ENCODE results near the gene MYCN. TPM values are rescaled to one million over a fixed set of nuclear protein-coding genes. Genes with fewer than 3 reads are reported as not detected.

Gene MYCN
- total and polyA plus RNA-seq, 2 of the 13 experiments (the other 11 are each of a cell fraction or from before 2014, with no cell fraction given): not detected

DNA sequence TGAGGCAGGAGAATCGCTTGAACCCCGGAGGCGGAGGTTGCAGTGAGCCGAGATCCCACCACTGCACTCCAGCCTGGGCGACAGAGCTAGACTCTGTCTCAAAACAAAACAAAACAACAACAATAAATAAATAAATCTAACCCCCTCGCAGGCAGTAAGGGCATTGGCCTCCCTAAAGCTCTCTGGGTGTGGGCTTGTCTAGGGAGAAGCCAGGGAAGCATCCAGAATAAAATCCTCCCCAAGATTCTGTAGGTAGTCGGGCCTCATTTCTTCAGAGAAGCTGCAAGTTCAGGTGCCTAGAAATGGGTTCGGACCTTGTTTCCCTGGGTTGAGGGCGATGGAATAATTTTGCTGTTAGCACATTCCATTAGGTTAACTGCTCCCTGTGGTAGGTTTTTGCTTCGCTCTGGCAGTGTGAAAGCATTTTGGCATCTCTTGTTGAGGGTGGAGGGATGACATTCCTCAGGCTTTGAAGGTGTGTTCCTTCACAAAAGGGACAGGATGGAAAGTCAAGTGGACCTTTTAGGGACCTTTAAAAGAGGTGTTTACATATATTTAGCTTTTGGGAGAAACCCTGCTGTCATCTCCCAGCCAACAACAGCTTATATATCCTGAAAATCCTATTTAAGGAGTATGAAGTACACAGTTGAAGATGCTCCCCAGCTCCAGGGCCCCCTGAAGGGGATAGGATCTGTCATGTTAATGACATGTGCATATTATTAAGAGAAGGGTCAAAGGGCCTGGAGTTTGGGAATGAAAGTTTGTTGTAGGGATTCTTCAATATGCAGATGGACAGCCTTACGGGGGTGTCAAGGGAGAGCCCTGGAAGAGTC lies 17.7 kb downstream of the MYCN start:
- CTCF ChIA-PET (ENCODE audit: low intra/inter-chr PET ratio, low total read pairs): no interaction called here
- WGBS (ENCODE audit: low lambda C conversion rate): 28% methylated on average over 11 of the region's 11 CpGs
- H3K27ac ChIP-seq (ENCODE audit: extremely low read length, insufficient read depth, low read length): no peak overlapping the region
- POLR2A ChIA-PET: no interaction called here
- no peak overlapping the region for H3K9ac ChIP-seq (ENCODE audit: insufficient read depth, low read depth, low read length)
- no peak overlapping the region for H2AFZ ChIP-seq (ENCODE audit: low read length)
- no peak for ATAC-seq
- H3K4me3 ChIP-seq (replicated peaks in 1 of 3; ENCODE audit: insufficient read depth in 1 of 3, low read depth in 2 of 3, low read length in 3 of 3): no peak overlapping the region
- H3K4me1 ChIP-seq (ENCODE audit: insufficient read depth, low read length): no peaks in the 10 kb centered on the region
- no TSS peak for BruUV-seq (replicated peaks)
- no peaks in the 10 kb centered on the region for H3K9me3 ChIP-seq (ENCODE audit: low read length)
- no peaks in the 10 kb centered on the region for H4K20me1 ChIP-seq (ENCODE audit: insufficient read depth, low read length)
- TF ChIP-seq, protein P1, sequence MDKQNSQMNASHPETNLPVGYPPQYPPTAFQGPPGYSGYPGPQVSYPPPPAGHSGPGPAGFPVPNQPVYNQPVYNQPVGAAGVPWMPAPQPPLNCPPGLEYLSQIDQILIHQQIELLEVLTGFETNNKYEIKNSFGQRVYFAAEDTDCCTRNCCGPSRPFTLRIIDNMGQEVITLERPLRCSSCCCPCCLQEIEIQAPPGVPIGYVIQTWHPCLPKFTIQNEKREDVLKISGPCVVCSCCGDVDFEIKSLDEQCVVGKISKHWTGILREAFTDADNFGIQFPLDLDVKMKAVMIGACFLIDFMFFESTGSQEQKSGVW (CRISPR knock-in tag; IDR thresholded peaks at IDR 0.05; ENCODE audit: borderline replicate concordance): no peak
- TF ChIP-seq, protein P2, sequence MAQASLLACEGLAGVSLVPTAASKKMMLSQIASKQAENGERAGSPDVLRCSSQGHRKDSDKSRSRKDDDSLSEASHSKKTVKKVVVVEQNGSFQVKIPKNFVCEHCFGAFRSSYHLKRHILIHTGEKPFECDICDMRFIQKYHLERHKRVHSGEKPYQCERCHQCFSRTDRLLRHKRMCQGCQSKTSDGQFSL (CRISPR knock-in tag; IDR thresholded peaks at IDR 0.05): no peak
- no peak for TF ChIP-seq SIX4 (CRISPR knock-in tag; IDR thresholded peaks at IDR 0.05)
- TF ChIP-seq ZNF7 (CRISPR knock-in tag; IDR thresholded peaks at IDR 0.05): no peak
- no peak for TF ChIP-seq NFKB2 (CRISPR knock-in tag; IDR thresholded peaks at IDR 0.05; ENCODE audit: borderline replicate concordance)
- no peak for TF ChIP-seq ZNF614 (CRISPR knock-in tag; IDR thresholded peaks at IDR 0.05; ENCODE audit: borderline replicate concordance)
- no peak for TF ChIP-seq MYC (CRISPR knock-in tag; IDR thresholded peaks at IDR 0.05; ENCODE audit: borderline replicate concordance)
- no peak for TF ChIP-seq ZNF484 (CRISPR knock-in tag; IDR thresholded peaks at IDR 0.05; ENCODE audit: borderline replicate concordance, low read depth)
- no peak for TF ChIP-seq BCL6 (CRISPR knock-in tag; IDR thresholded peaks at IDR 0.05)
- TF ChIP-seq U2AF1 (optimal IDR thresholded peaks at IDR 0.05; ENCODE audit: low read depth, low read length): no peak
- no peak for TF ChIP-seq XRCC5 (optimal IDR thresholded peaks at IDR 0.05; ENCODE audit: low read length)
- TF ChIP-seq, protein P3, sequence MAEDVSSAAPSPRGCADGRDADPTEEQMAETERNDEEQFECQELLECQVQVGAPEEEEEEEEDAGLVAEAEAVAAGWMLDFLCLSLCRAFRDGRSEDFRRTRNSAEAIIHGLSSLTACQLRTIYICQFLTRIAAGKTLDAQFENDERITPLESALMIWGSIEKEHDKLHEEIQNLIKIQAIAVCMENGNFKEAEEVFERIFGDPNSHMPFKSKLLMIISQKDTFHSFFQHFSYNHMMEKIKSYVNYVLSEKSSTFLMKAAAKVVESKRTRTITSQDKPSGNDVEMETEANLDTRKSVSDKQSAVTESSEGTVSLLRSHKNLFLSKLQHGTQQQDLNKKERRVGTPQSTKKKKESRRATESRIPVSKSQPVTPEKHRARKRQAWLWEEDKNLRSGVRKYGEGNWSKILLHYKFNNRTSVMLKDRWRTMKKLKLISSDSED (CRISPR knock-in tag; IDR thresholded peaks at IDR 0.05): no peak
- TF ChIP-seq NR2F6 (IDR thresholded peaks at IDR 0.05): no peak
- TF ChIP-seq NR2F6 (CRISPR knock-in tag; IDR thresholded peaks at IDR 0.05): no peak
- no peak for TF ChIP-seq ETV6 (CRISPR knock-in tag; conservative IDR thresholded peaks at IDR 0.05)
- TF ChIP-seq ZNF329 (CRISPR knock-in tag; IDR thresholded peaks at IDR 0.05; ENCODE audit: low read depth): no peak
- no peaks in the 10 kb centered on the region for H3K36me3 ChIP-seq (replicated peaks in 1 of 2; ENCODE audit: control insufficient read depth in 1 of 2, insufficient read depth in 2 of 2, low read length in 2 of 2)
- H3K79me2 ChIP-seq (ENCODE audit: insufficient read depth, low read length): no peaks in the 10 kb centered on the region
- no peak for DNase-seq (ENCODE audit: low spot score)
- peaks cover 0 to 12% of the 10 kb centered on the region in 2 experiments; a peak in 1 of 5 replicates for H3K27me3 ChIP-seq (ENCODE audit: control insufficient read depth in 1 of 2, insufficient read depth in 2 of 2, low read length in 2 of 2)
- intact Hi-C loops (cut with micrococcal nuclease; ENCODE audit: unreplicated experiment) (no loop called here), in situ Hi-C loops (cut with HindIII; ENCODE audit: extremely low pct_ligation_motif_present, low pct_unique_long_range_greater_than_20kb) (no loop called here)
- no peak overlapping the region for H3K4me2 ChIP-seq (ENCODE audit: low read depth, low read length)
- no peak for FAIRE-seq

Measured in HepG2 (cell line).